ENCODE results near the gene PDE3A. TPM values are rescaled to one million over a fixed set of nuclear protein-coding genes. Genes with fewer than 3 reads are reported as not detected.

PDE3A gene
- total RNA-seq, 2 experiments from 2014 or later = not detected

GRCh38 chr12:20374795-20375194 is 6.5 kb downstream of the PDE3A start:
- Histone ChIP-seq H3K27ac (ENCODE audit: low read depth, low read length, poor library complexity, severe bottlenecking) (no peak overlapping the region), H3K4me1 (ENCODE audit: insufficient read depth, low read length, poor library complexity, severe bottlenecking) (no peaks in the 10 kb centered on the region), H3K9me2 (ENCODE audit: insufficient read depth, low read length) (no peaks in the 10 kb centered on the region), H4K20me1 (ENCODE audit: insufficient read depth, low read length) (no peaks in the 10 kb centered on the region), H3K9me3 (ENCODE audit: low read length) (no peaks in the 10 kb centered on the region), H3K79me2 (ENCODE audit: insufficient read depth, low read depth, low read length) (no peaks in the 10 kb centered on the region), H3K4me2 (ENCODE audit: low read length) (no peak overlapping the region), H3K36me3 (ENCODE audit: insufficient read depth, low read length) (no peaks in the 10 kb centered on the region), H3K4me3 (ENCODE audit: low read depth, low read length, poor library complexity, severe bottlenecking) (no peak overlapping the region), H2AFZ (ENCODE audit: low read length) (no peak overlapping the region)
- no TSS peak for BruUV-seq (replicated peaks)
- POLR2A ChIA-PET = no interaction called here
- intact Hi-C loops (cut with micrococcal nuclease; ENCODE audit: unreplicated experiment) = loop anchor here (5.0 kb wide), 1 partner anchor 632 kb away; no protein-coding TSS in a partner anchor
- TF ChIP-seq, protein P1, sequence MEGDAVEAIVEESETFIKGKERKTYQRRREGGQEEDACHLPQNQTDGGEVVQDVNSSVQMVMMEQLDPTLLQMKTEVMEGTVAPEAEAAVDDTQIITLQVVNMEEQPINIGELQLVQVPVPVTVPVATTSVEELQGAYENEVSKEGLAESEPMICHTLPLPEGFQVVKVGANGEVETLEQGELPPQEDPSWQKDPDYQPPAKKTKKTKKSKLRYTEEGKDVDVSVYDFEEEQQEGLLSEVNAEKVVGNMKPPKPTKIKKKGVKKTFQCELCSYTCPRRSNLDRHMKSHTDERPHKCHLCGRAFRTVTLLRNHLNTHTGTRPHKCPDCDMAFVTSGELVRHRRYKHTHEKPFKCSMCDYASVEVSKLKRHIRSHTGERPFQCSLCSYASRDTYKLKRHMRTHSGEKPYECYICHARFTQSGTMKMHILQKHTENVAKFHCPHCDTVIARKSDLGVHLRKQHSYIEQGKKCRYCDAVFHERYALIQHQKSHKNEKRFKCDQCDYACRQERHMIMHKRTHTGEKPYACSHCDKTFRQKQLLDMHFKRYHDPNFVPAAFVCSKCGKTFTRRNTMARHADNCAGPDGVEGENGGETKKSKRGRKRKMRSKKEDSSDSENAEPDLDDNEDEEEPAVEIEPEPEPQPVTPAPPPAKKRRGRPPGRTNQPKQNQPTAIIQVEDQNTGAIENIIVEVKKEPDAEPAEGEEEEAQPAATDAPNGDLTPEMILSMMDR (conservative IDR thresholded peaks at IDR 0.05; ENCODE audit: low read length) = no peak
- no peak for TF ChIP-seq EZH2phosphoT487 (IDR thresholded peaks at IDR 0.05; ENCODE audit: borderline replicate concordance, low read depth, low read length)
- DNase-seq (ENCODE audit: low spot score) = no peak
- CTCF ChIA-PET (ENCODE audit: unreplicated experiment) = no interaction called here

GRCh38 chr12:20375560-20375959 is 7.2 kb downstream of the PDE3A start:
- intact Hi-C loops (cut with micrococcal nuclease; ENCODE audit: unreplicated experiment) = loop anchor here (5.0 kb wide), 1 partner anchor 633 kb away; no protein-coding TSS in a partner anchor
- H3K4me1 ChIP-seq (ENCODE audit: insufficient read depth, low read length, poor library complexity, severe bottlenecking) = no peaks in the 10 kb centered on the region

GRCh38 chr12:20376984-20377383 is 8.6 kb downstream of the PDE3A start:
- no peaks in the 10 kb centered on the region for H3K9me2 ChIP-seq (ENCODE audit: insufficient read depth, low read length)
- BruUV-seq (replicated peaks) = no TSS peak
- H3K4me3 ChIP-seq (ENCODE audit: low read depth, low read length, poor library complexity, severe bottlenecking) = no peak overlapping the region
- H4K20me1 ChIP-seq (ENCODE audit: insufficient read depth, low read length) = no peaks in the 10 kb centered on the region
- DNase-seq (ENCODE audit: low spot score) = peak; percentile 15
- H3K27ac ChIP-seq (ENCODE audit: low read depth, low read length, poor library complexity, severe bottlenecking) = no peak overlapping the region
- CTCF ChIA-PET (ENCODE audit: unreplicated experiment) = no interaction called here
- intact Hi-C loops (cut with micrococcal nuclease; ENCODE audit: unreplicated experiment) = loop anchor here (5.0 kb wide), 1 partner anchor 635 kb away; no protein-coding TSS in a partner anchor
- H3K9me3 ChIP-seq (ENCODE audit: low read length) = no peaks in the 10 kb centered on the region
- H3K4me1 ChIP-seq (ENCODE audit: insufficient read depth, low read length, poor library complexity, severe bottlenecking) = no peaks in the 10 kb centered on the region
- H3K4me2 ChIP-seq (ENCODE audit: low read length) = no peak overlapping the region
- no peak for TF ChIP-seq EZH2phosphoT487 (IDR thresholded peaks at IDR 0.05; ENCODE audit: borderline replicate concordance, low read depth, low read length)
- TF ChIP-seq, protein P1 (conservative IDR thresholded peaks at IDR 0.05; ENCODE audit: low read length) = peak; percentile 68
- no peaks in the 10 kb centered on the region for H3K36me3 ChIP-seq (ENCODE audit: insufficient read depth, low read length)
- no peaks in the 10 kb centered on the region for H3K79me2 ChIP-seq (ENCODE audit: insufficient read depth, low read depth, low read length)
- no peak overlapping the region for H2AFZ ChIP-seq (ENCODE audit: low read length)
- POLR2A ChIA-PET = no interaction called here

More at GRCh38 chr12:20375560-20375959, 7.2 kb downstream of the PDE3A start:
- no peaks in the 10 kb centered on the region for H4K20me1 ChIP-seq (ENCODE audit: insufficient read depth, low read length)
- no TSS peak for BruUV-seq (replicated peaks)
- CTCF ChIA-PET (ENCODE audit: unreplicated experiment) = no interaction called here
- no peaks in the 10 kb centered on the region for H3K9me2 ChIP-seq (ENCODE audit: insufficient read depth, low read length)
- POLR2A ChIA-PET = no interaction called here
- no peaks in the 10 kb centered on the region for H3K36me3 ChIP-seq (ENCODE audit: insufficient read depth, low read length)
- no peaks in the 10 kb centered on the region for H3K9me3 ChIP-seq (ENCODE audit: low read length)
- TF ChIP-seq EZH2phosphoT487 (IDR thresholded peaks at IDR 0.05; ENCODE audit: borderline replicate concordance, low read depth, low read length) = no peak
- TF ChIP-seq, protein P1 (conservative IDR thresholded peaks at IDR 0.05; ENCODE audit: low read length) = no peak
- H3K4me3 ChIP-seq (ENCODE audit: low read depth, low read length, poor library complexity, severe bottlenecking) = no peak overlapping the region
- no peak for DNase-seq (ENCODE audit: low spot score)
- H3K27ac ChIP-seq (ENCODE audit: low read depth, low read length, poor library complexity, severe bottlenecking) = no peak overlapping the region
- H2AFZ ChIP-seq (ENCODE audit: low read length) = no peak overlapping the region
- H3K79me2 ChIP-seq (ENCODE audit: insufficient read depth, low read depth, low read length) = no peaks in the 10 kb centered on the region
- H3K4me2 ChIP-seq (ENCODE audit: low read length) = no peak overlapping the region
